Endothelial cell of umbilical vein (primary cell): ENCODE results near the gene PRR15L. TPM values are rescaled to one million over a fixed set of nuclear protein-coding genes. Genes with fewer than 3 reads are reported as not detected.

Source experiments
- BruUV-seq: library from RNA; stranded (reverse); fragments of 400-500 nt; replicated peaks from 2 replicates; lab custom pipeline; 2021; lab: Mats Ljungman, UMichigan
- CTCF ChIA-PET: fragments of 300-600, 350-600 bp; sonication (Branson Sonifier 250); formaldehyde crosslinking; loops from one replicate; lab custom pipeline; 2021; ENCODE audit warnings: antibody characterized with exemption, inconsistent platforms; lab: Charles Lee
- POLR2A ChIA-PET: fragments of 300-600, 350-600 bp; sonication (Branson Sonifier 250); formaldehyde crosslinking; loops from one replicate; lab custom pipeline; 2021; ENCODE audit warnings: antibody characterized with exemption, inconsistent platforms; lab: Charles Lee
- DNase-seq: peaks from one replicate; pipeline ENCODE4 v3.0.0-alpha.2; 2011; ENCODE audit warnings: low read depth, low spot score
- FAIRE-seq: peaks from 2 replicates; lab custom pipeline; 2011; peaks lifted over from hg19 to GRCh38; lab: Jason Lieb, UNC
- H2AFZ ChIP-seq: 2 replicates; pipeline ENCODE4 v1.6.0; 2012; ENCODE audit warnings: low read depth, low read length, control low read depth, inconsistent platforms
- H3K27ac ChIP-seq: 2 replicates; pipeline ENCODE4 v1.5.1; 2011; ENCODE audit warnings: low read depth, mild to moderate bottlenecking, control low read depth, low read length, moderate library complexity; ENCODE audit not compliant: insufficient read depth
- H3K27me3 ChIP-seq, 2 experiments: 2 replicates each; pipeline versions ENCODE4 v1.6.0 to v1.6.1; 2011; ENCODE audit warnings: low read length in 2 of 2, mixed read lengths in 1 of 2; ENCODE audit not compliant: control insufficient read depth in 2 of 2, insufficient read depth in 2 of 2
- H3K36me3 ChIP-seq, 2 experiments: 2 replicates in 1 of 2; 3 replicates in 1 of 2; pipeline ENCODE4 v1.5.1; 2011; ENCODE audit warnings: low read length in 2 of 2, mild to moderate bottlenecking in 1 of 2, moderate library complexity in 1 of 2; ENCODE audit not compliant: control insufficient read depth in 2 of 2, insufficient read depth in 2 of 2; ENCODE audit errors: extremely low read depth in 1 of 2
- H3K4me1 ChIP-seq: 3 replicates; pipeline ENCODE4 v1.5.1; 2011; ENCODE audit warnings: mild to moderate bottlenecking, low read length; ENCODE audit not compliant: control insufficient read depth, insufficient read depth; ENCODE audit errors: extremely low read depth
- H3K4me2 ChIP-seq: 2 replicates; pipeline ENCODE4 v1.6.1; 2011; ENCODE audit warnings: low read length, control low read depth, mixed read lengths; ENCODE audit not compliant: insufficient read depth
- H3K4me3 ChIP-seq, 3 experiments: fragments of 200-600 bp in 1 of 3; sonication (generic), shearing (Covaris generic) in 1 of 3; replicated peaks in 1 of 3; 2 replicates each; pipeline ENCODE4 v1.5.1; 2011 to 2016; ENCODE audit warnings: control low read depth in 3 of 3, low read length in 3 of 3, mild to moderate bottlenecking in 2 of 3, inconsistent platforms in 1 of 3, low read depth in 1 of 3, moderate library complexity in 1 of 3; ENCODE audit not compliant: insufficient read depth in 1 of 3
- H3K79me2 ChIP-seq: 2 replicates; pipeline ENCODE4 v1.6.0; 2012; ENCODE audit warnings: low read length, inconsistent platforms; ENCODE audit not compliant: control insufficient read depth, insufficient read depth
- H3K9ac ChIP-seq: replicated peaks from 2 replicates; pipeline ENCODE3; 2011; ENCODE audit warnings: low read length, control low read depth; ENCODE audit not compliant: insufficient read depth; ENCODE audit errors: extremely low read depth
- H3K9me1 ChIP-seq: replicated peaks from 3 replicates; pipeline ENCODE4 v1.6.0; 2011; ENCODE audit warnings: mild to moderate bottlenecking, low read length; ENCODE audit not compliant: control insufficient read depth, insufficient read depth; ENCODE audit errors: extremely low read depth
- H3K9me3 ChIP-seq: replicated peaks from 2 replicates; pipeline ENCODE4 v1.5.1; 2012; ENCODE audit warnings: low read length, inconsistent platforms; ENCODE audit not compliant: control insufficient read depth, insufficient read depth
- H4K20me1 ChIP-seq: replicated peaks from 2 replicates; pipeline ENCODE3; 2011; ENCODE audit warnings: mild to moderate bottlenecking, low read length; ENCODE audit not compliant: control insufficient read depth, insufficient read depth; ENCODE audit errors: extremely low read depth
- CTCF ChIP-seq, 2 donors: IDR thresholded peaks; 1 replicate in 1 of 2; 2 replicates in 1 of 2; pipeline ENCODE4 v1.5.1; 2011; ENCODE audit warnings: low read length in 2 of 2, mild to moderate bottlenecking in 2 of 2, moderate library complexity in 2 of 2, control low read depth in 1 of 2, inconsistent platforms in 1 of 2, low read depth in 1 of 2; ENCODE audit not compliant: insufficient read depth in 1 of 2; ENCODE audit errors: extremely low read depth in 1 of 2
- EZH2 ChIP-seq: IDR thresholded peaks from 2 replicates; pipeline ENCODE4 v1.6.1; 2012; ENCODE audit warnings: borderline replicate concordance, low read depth, mild to moderate bottlenecking, moderate library complexity, low read length, inconsistent platforms; ENCODE audit not compliant: severe bottlenecking
- FOS ChIP-seq: IDR thresholded peaks from 2 replicates; pipeline ENCODE4 v1.6.1; 2011; ENCODE audit warnings: mild to moderate bottlenecking, low read length, moderate library complexity, borderline replicate concordance; ENCODE audit not compliant: insufficient read depth
- GATA2 ChIP-seq: IDR thresholded peaks from 2 replicates; pipeline ENCODE4 v1.7.0; 2011; ENCODE audit warnings: low read depth, mild to moderate bottlenecking, moderate library complexity, mixed read lengths, low read length; ENCODE audit not compliant: insufficient read length, insufficient read depth
- JUN ChIP-seq: IDR thresholded peaks from 2 replicates; pipeline ENCODE4 v1.6.1; 2011; ENCODE audit warnings: borderline replicate concordance, low read depth; ENCODE audit not compliant: insufficient read length, insufficient read depth
- MYC ChIP-seq: IDR thresholded peaks from one replicate; pipeline ENCODE4 v1.6.1; 2011; ENCODE audit warnings: mild to moderate bottlenecking, low read depth, low read length
- POLR2A ChIP-seq: IDR thresholded peaks from 2 replicates; pipeline ENCODE4 v1.6.1; 2012; ENCODE audit warnings: low read depth, mild to moderate bottlenecking, control low read depth, low read length
- POLR2AphosphoS5 ChIP-seq: IDR thresholded peaks from 2 replicates; pipeline ENCODE4 v1.6.1; 2012; ENCODE audit warnings: low read depth, mild to moderate bottlenecking, control low read depth, low read length, moderate library complexity; ENCODE audit not compliant: insufficient read depth
- dilution Hi-C: fragments of 300-500 bp; cut with MboI; formaldehyde crosslinking; loops from one replicate; pipeline ENCODE4 v1.15.0; 2019; ENCODE audit warnings: low sequenced_read_pairs; ENCODE audit not compliant: extremely low pct_ligation_motif_present
- intact Hi-C: fragments of 100-400 bp; cut with micrococcal nuclease; formaldehyde crosslinking; loops from one replicate; pipeline ENCODE4 v1.10.0; 2022
- polyA plus RNA-seq, 4 experiments: library from polyadenylated mRNA; depleted of rRNA in 3 of 4; stranded (reverse) in 3 of 4; unstranded in 1 of 4; fragments of >200 nt; gene quantifications; 2 replicates each; pipeline versions ENCODE4 v1.2.1 to v1.2.3, GENCODE V29; 2011 to 2012; ENCODE audit warnings: missing spikeins in 1 of 4
- total RNA-seq: library from RNA; stranded (reverse); gene quantifications from 2 replicates; pipeline ENCODE4 v1.2.3, GENCODE V29; 2021
- TF ChIP-seq, protein P1 (sequence below): IDR thresholded peaks from 2 replicates; pipeline ENCODE4 v1.6.1; 2011; ENCODE audit not compliant: insufficient read depth, insufficient read length

The PRR15L gene
- total and polyA plus RNA-seq, 2 donors (not counting 3 experiments of a cell fraction or from before 2014, with no cell fraction given) = not detected

GRCh38 chr17:47925678-47925988, 32.0 kb downstream of the PRR15L start:
- ChIA-PET CTCF (no interaction called here), POLR2A (no interaction called here)

More at GRCh38 chr17:47925678-47925988, 32.0 kb downstream of the PRR15L start:
- Histone ChIP-seq H3K9me1 (no peaks in the 10 kb centered on the region), H3K9ac (no peak overlapping the region), H4K20me1 (no peaks in the 10 kb centered on the region), H2AFZ (no peak overlapping the region), H3K79me2 (no peaks in the 10 kb centered on the region), H3K9me3 (no peaks in the 10 kb centered on the region), H3K36me3 (peaks cover 0 to 33% of the 10 kb centered on the region in 2 experiments), H3K27ac (no peak overlapping the region), H3K27me3 (no peaks in the 10 kb centered on the region), H3K4me3 (no peak overlapping the region), H3K4me2 (no peak overlapping the region), H3K4me1 (no peaks in the 10 kb centered on the region)
- dilution Hi-C loops (no loop called here), intact Hi-C loops (no loop called here)
- no TSS peak for BruUV-seq
- DNase-seq (no peak), FAIRE-seq (no peak)
- no peak for TF ChIP-seq EZH2
- TF ChIP-seq, protein P1, sequence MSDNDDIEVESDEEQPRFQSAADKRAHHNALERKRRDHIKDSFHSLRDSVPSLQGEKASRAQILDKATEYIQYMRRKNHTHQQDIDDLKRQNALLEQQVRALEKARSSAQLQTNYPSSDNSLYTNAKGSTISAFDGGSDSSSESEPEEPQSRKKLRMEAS = no peak
- no peak for TF ChIP-seq POLR2A
- no peak for TF ChIP-seq POLR2AphosphoS5
- TF ChIP-seq CTCF (IDR thresholded peaks at IDR 0.05; ENCODE audit: extremely low read depth in 1 of 2, insufficient read depth in 1 of 2, low read depth in 1 of 2, low read length in 2 of 2) = no peak
- no peak for TF ChIP-seq GATA2
- no peak for TF ChIP-seq JUN
- no peak for TF ChIP-seq MYC
- no peak for TF ChIP-seq FOS
